K562 (cell line): ENCODE results near the gene ARAP1. TPM values are rescaled to one million over a fixed set of nuclear protein-coding genes. Genes with fewer than 3 reads are reported as not detected.
A peak's percentile ranks its signal among the peaks of the same experiment; 100 is the strongest.

Experiments used
- ADNP ChIP-seq: fragments of 200-800 bp; sonication (Bioruptor generic); IDR thresholded peaks from 2 replicates; pipeline ENCODE4 v1.6.1; 2016; ENCODE audit warnings: missing genetic modification characterization, missing compliant biosample characterization
- ATF7 ChIP-seq: fragments of 450-650 bp; IDR thresholded peaks from 2 replicates; pipeline ENCODE4 v1.7.1; 2014; ENCODE audit warnings: mild to moderate bottlenecking, moderate library complexity
- BCLAF1 ChIP-seq, 2 experiments: fragments of 450-650 bp in 1 of 2; IDR thresholded peaks; 2 replicates each; pipeline ENCODE4 v1.6.1; 2011 to 2017; ENCODE audit warnings: low read depth in 2 of 2, antibody characterized with exemption in 1 of 2, borderline replicate concordance in 1 of 2, low read length in 1 of 2, mild to moderate bottlenecking in 1 of 2, mixed read lengths in 1 of 2; ENCODE audit not compliant: control insufficient read depth in 1 of 2
- BMI1 ChIP-seq: fragments of 150-350 bp; IDR thresholded peaks from 2 replicates; pipeline ENCODE4 v1.6.1; 2014; ENCODE audit warnings: low read length
- EGR1 ChIP-seq: fragments of 450-650 bp; conservative IDR thresholded peaks from 2 replicates; pipeline ENCODE4 v1.6.1; 2017; ENCODE audit warnings: mild to moderate bottlenecking
- ESRRA ChIP-seq: fragments of 450-650 bp; IDR thresholded peaks from 2 replicates; pipeline ENCODE4 v1.6.1; 2014; ENCODE audit warnings: low read depth, mild to moderate bottlenecking, moderate library complexity, borderline replicate concordance
- GTF2F1 ChIP-seq: IDR thresholded peaks from 2 replicates; pipeline ENCODE4 v1.6.1; 2011; ENCODE audit warnings: low read depth, low read length, improper control_type of control experiment
- MLLT1 ChIP-seq, 2 experiments: fragments of 450-650 bp; IDR thresholded peaks; 2 replicates each; pipeline ENCODE4 v1.6.1; 2016
- NFIC ChIP-seq: fragments of 450-650 bp; IDR thresholded peaks from 2 replicates; pipeline ENCODE4 v1.6.1; 2017; ENCODE audit warnings: mild to moderate bottlenecking, inconsistent platforms
- SAP30 ChIP-seq: fragments of 200-600 bp; sonication (generic); IDR thresholded peaks from 2 replicates; pipeline ENCODE4 v1.6.1; 2012; ENCODE audit warnings: borderline replicate concordance, low read depth, mild to moderate bottlenecking, moderate library complexity, low read length, control low read depth, inconsistent platforms; ENCODE audit not compliant: insufficient read depth, poor library complexity, severe bottlenecking
- STAG1 ChIP-seq: sonication (generic); formaldehyde crosslinking; IDR thresholded peaks from 2 replicates; pipeline ENCODE4 v1.5.0; 2020; ENCODE audit warnings: missing genetic modification reagents, borderline replicate concordance
- polyA plus RNA-seq, 8 experiments: library from polyadenylated mRNA; depleted of rRNA in 4 of 8; stranded (reverse) in 5 of 8; unstranded in 3 of 8; fragments of >200 nt; fragmentation: Nextera tagmentation in 2 of 8; fragmentation: Illumina TruSeq in 1 of 8; extraction: Ambion mirVana in 2 of 8; extraction: Trizol in 1 of 8; gene quantifications; 2 replicates each; pipeline versions ENCODE4 v1.2.1 to v1.2.3, GENCODE V29; 2011 to 2014; ENCODE audit warnings: inconsistent platforms in 1 of 8, missing spikeins in 1 of 8
- total RNA-seq, 7 experiments: library from RNA; depleted of rRNA in 6 of 7; stranded (reverse); fragments of >200 nt in 6 of 7; fragmentation: Illumina TruSeq in 2 of 7; extraction: Trizol in 2 of 7; gene quantifications; 2 replicates each; pipeline versions ENCODE4 v1.2.1 to v1.2.3, GENCODE V29; 2011 to 2021; ENCODE audit warnings: low replicate concordance in 1 of 7

Gene ARAP1
- total and polyA plus RNA-seq, 9 of the 15 experiments (the other 6 are each of a cell fraction or from before 2014, with no cell fraction given): 0.23 to 67.0 (median 24.6) TPM

- TF ChIP-seq BMI1 (no peak), ATF7 (0 out of 2 replicates have a peak, but pooled peaks have one; percentile 1), BCLAF1 (IDR thresholded peaks at IDR 0.05; ENCODE audit: borderline replicate concordance in 1 of 2, control insufficient read depth in 1 of 2, low read depth in 2 of 2, low read length in 1 of 2) (no peak), GTF2F1 (no peak), ESRRA (peak; percentile 50; the same call in 1 of the 2 replicates), STAG1 (CRISPR knock-in tag) (0 out of 2 replicates have a peak, but pooled peaks have one; percentile 6), EGR1 (0 out of 2 replicates have a peak, but pooled peaks have one; percentile 18), NFIC (peak; percentile 88), SAP30 (peak; percentile 22), MLLT1 (IDR thresholded peaks at IDR 0.05) (peak in 1 of 2 experiments; percentile 27; a peak in 1 of 4 replicates), ADNP (no peak)
- TF ChIP-seq, all 486 proteins: peak for 12
Observed at GRCh38 chr11:72751116-72752087, 806 bp downstream of the ARAP1 start (continued).
